Hematopoietic multipotent progenitor cell treated with erythropoietin and hydrocortisone succinate and interleukin-3 and kit ligand, for 4 days (in vitro differentiated cells): ENCODE results near the gene AKT1S1.

ENCODE experiments used
- DNase-seq: peaks from one replicate; pipeline ENCODE4 v3.0.0-alpha.2; 2015

AKT1S1 gene

DNA sequence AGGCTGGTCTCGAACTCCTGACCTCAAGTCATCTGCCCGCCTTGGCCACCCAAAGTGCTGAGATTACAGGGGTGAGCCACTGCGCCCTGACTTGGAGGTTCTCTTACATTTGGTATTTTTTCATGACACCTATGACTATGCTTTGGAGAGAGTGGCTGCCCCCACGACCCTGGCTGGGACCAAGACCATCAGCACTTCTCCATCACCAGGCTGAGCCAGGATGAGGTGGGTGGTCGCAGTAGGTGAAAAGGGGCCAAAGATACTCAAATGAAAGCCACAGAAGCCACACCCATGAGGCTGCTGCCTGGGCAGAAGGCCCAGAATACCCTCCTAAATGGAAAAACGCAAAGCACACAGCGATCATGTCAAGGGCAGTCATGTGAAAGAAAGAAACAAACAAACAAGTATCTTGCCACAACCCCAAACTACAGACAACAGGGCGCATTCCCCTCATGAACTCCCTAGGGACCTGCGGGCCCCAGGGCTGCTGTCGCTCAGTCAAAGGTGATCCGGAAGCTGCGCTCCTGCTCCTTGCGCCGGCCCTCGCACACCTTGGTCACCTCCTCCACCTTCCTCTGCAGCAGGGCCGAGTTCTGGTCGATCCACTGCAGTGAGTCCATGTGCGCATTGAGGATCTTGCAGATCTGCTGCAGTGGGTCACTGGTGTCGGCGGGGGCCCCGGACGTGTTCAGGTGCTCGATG, 30.7 kb upstream of the AKT1S1 start:
- DNase-seq: no peak

DNA sequence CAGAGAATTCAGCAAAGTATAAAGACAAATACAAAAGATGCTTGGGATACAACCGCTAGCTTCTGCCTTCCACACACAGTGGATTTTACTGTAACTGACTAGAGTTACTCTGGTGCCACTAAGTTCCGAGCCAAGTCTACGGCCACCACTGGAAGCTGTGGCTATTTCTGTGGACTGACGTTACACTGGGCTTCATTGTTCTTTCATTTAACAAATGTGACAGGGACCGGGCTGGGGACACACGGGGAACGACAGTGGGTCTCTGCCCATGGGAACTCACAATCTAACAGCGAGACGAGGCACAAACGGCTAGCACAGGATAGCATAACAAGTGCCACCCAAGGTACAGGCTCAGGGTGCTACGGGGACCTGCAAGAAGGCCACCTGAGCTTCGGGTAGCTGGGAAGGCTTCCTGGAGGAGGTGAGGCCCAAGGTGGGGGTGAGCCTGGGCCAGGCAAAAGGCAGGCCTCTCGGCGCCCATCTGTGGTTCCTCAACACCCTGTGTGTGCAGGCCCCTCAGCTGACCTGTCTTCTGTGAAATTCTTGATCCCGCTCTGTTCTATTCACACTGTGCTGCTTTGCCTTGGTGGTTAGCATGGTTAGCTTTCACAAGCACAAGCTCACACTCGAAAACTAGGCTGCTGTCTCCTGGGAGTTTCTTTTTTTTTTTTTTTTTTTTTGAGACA, 29.9 kb upstream of the AKT1S1 start:
- DNase-seq: no peak

DNA sequence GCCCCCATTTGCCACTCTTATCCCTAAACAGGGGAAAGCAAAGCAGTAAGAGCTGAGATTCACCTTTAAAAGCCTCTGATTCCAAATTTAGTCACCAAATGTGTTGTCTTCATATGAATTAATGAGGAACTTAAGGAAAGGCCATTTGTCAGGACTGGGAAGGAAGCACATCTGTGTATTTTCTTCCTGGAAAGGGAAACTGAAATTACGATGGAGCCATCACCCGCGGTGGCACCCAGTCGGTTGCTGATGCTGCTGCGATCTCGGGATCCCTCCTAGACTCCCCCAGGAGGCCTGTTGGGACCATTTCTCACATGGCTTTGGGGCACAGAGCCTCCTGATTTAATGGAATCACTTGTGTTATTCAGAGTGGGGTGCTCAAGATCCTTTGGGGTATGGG, 27.0 kb upstream of the AKT1S1 start:
- no peak for DNase-seq

DNA sequence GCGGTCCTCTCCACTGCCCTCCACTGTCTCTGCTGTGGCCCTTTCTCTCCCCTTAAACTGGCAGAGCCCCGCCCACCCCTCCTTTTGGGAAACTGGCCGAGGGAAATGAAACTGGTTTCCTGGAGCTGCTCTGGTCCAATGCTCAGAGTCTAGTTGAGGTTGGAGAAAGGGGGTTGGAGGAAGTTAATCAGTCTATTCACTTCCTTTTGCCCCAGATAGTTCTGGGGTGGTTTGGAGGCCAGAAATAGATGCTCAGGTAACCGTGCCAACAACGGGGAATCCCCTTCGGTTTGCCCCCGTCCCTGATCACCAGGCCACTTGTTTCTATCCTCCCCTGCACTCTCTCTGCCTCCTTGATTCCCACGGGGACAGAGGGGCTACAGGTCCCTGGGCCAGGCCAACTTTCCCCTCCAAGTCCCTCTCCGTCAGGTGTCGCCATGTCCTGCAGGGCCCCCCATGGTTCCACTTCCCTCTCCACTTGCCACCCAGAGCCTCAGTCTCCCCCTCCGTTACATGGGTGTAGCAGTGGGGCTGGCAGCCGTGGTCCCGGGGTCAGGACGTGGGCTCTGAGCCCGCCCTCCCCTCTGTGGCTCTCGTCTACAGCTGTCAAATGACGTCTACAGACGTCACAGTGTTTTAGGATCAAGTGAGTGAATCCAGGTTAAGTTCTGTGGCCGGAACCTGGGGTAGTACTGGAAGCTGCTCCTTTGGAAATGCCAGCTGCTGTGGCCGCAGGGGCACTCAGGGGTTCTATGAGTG, 19.9 kb upstream of the AKT1S1 start, which contains the start of gene IL4I1:
Gene IL4I1 (minus strand): TSS at position 25 of the 759 bp plus-strand sequence. CDS start 727 bp downstream, outside the sequence.
- peak; percentile 58 for DNase-seq

DNA sequence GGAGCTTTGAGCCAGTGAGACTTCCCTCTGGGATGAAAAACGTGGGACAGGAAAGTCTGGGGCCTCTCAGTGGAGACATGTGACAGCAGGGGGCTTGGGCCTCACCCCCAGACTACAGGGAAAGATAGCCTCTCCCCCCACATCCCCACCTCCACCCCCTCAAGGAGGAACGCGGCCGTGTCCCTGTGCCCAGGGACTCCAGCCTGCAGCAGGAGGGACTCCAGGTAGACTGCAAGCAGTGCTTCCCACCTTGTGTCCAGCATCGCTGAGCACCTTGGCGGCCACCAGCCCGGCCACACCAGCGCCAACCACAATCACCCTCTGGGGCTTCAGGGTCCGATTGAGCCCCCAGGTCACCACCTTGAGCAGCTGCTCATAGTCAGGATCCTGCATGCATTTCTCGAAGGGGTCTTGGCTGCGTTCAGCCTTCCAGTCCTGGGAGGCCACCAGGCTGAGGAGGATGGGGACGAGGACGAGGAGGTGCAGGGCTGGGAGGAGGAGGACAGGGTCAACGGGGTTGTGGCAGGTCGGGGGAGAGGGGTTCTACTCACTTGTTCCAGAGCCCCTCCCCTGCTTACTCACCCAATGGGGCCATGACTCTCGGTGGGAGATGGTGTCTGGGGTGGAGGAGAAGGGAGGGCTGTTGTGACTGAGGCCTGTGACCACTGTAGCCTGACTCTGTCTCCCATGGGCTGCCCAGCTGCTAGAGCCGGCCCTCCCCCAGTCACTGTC, 18.6 kb upstream of the AKT1S1 start:
- no peak for DNase-seq

- no peak for DNase-seq
Observed at GRCh38 chr19:49894879-49895565, 17.9 kb upstream of the AKT1S1 start.

DNA sequence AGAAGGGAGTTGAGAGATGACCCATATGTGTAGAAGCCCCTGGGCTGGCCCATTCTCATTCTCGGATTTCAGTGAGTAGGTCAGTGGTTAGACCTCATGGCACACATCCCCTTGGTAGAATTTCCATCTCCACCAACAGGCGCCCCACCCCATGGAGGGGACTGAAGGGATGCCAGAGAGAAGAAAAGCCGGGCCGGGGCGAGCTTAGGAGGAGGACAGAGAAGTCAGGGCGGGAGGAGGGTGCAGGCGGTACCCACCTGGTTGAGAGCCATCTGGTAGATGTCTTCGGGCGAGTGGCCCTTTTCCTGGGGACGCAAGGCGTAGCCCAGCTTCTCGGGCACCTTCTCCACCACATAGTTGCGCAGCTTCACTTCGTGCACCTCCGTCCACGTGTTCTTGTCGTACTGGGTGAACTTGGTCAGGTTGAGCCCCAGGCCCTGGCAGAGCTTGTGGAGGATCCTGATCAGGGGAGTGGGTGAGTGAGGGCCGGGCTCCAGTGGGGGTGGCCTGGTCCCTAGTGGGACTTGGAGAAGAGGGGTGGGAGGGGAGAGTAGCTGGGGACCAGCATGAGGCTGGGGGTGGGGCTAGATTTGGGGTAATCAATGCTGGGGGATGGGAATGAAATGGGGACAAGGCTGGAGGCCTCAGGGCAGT, 17.0 kb upstream of the AKT1S1 start:
- no peak for DNase-seq

DNA sequence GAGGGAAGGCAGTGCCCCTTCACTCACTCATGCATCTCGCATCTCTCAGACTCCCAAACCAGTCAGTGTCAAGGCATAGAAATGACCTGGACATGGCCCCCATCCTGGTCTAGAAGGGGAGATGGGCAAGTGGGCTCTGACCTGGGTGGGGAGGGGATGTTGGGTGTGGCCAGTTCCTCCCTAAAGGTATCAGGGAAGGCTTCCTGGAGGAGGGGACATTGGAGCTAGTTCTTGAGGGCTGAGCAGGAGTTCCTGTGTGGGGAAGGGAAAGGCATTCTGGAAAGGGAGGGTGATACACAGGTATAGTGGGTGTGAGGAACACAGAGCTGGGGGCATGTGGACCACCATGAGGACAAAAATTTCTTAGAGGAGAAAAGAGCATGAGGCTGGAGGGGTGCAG, 15.6 kb upstream of the AKT1S1 start:
- no peak for DNase-seq

DNA sequence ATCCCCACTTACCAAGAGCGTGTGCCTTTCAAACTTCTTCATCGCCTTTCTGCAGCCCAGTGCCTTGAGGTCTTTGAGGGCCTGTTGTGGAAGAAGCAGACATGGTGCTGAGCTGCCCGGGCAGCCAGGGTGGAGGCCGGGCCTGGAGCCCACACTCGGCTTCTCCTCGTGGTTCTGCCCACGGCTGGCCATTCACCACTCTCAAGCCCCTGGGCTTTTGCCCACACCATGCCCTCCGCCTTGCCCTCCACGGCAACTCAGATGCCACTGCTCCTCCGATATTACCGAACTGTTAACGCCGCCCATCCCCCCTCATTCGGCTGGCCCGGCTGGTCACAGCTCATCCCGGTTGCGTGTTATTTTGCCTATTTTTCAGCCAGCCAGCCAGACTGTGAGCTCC, 14.2 kb upstream of the AKT1S1 start:
- DNase-seq: no peak

DNA sequence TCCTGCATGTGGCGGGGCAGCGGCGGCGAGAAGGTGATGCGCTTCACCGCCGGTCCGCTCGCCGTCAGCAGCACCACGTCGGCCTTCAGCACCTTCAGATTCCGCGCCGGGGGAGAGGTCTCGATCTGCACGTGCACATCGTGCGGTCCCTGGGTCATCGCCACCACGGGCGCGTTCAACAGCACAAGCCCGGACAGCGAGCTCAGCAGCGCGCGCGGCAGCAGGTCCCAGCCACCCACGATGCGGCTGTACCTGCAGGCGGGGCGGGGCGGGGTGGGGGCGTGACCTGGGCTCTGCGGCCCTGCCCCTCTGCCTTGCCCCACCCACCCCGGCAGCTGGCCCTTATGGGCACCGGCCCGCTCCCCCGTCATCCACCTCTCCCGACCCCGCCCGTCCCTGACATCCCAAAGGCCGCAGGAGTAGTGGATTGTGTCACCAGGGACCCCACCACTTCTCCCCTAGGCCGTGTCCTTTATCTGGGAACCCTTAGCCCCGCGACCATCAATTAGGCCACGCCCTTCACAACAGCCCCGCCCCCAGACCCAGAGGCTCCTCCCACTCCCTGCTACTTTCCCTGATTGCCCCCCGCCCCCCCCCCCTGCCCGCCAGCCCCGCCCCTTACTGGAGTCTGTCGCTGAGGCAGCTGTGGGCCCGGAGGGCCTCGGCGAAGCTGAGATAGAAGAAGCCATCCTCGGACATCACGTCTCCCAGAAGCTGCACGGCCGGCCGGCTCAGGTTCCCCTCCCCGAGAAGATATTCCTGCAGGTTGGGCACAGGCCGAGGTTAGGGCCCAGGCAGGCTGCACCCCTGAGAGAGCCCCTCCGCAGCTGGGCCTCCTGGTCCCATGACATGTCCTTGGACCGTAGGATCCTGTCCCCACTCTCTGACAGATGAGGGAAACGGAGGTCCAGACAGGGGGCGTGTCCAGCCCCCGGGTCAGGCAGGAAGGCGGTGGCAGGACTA, 13.5 kb upstream of the AKT1S1 start:
- DNase-seq: peak; percentile 48

GRCh38 chr19:49889687-49890348, 12.7 kb upstream of the AKT1S1 start:
- peak; percentile 93 for DNase-seq

- no peak for DNase-seq
Observed at GRCh38 chr19:49889038-49889686, 12.0 kb upstream of the AKT1S1 start.

- DNase-seq: no peak
Observed at GRCh38 chr19:49888510-49888824, 11.3 kb upstream of the AKT1S1 start.

- DNase-seq: no peak
Observed at GRCh38 chr19:49887665-49888509, 10.7 kb upstream of the AKT1S1 start.

- no peak for DNase-seq
Observed at GRCh38 chr19:49887037-49887664, 10.0 kb upstream of the AKT1S1 start.

GRCh38 chr19:49884760-49885159, 7.6 kb upstream of the AKT1S1 start:
- DNase-seq: no peak

DNA sequence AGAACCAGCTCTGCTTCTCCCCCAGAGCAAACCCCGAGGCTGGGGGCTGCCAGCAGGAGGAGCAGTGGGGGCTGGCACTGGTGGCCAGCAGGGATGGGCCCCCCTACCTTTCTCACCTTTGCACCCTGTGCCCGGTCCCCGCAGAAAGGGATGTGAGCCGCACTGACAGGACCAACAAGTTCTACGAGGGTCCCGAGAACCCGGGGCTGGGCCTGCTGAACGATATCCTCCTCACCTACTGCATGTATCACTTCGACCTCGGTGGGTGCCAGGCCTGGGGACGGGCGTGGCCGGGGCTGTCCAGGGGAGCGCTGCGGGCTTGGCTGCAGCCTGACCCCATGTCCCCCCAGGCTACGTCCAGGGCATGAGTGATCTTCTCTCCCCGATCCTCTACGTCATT, 7.0 kb upstream of the AKT1S1 start:
- no peak for DNase-seq

- DNase-seq: no peak
Observed at GRCh38 chr19:49883094-49883493, 5.9 kb upstream of the AKT1S1 start.
